AG04450 (cell line): ENCODE data around the gene ACOX1. TPM values are rescaled to one million over a fixed set of nuclear protein-coding genes. Genes with fewer than 3 reads are reported as not detected.
A peak's percentile ranks its signal among the peaks of the same experiment; 100 is the strongest.

Experiments
- CTCF ChIA-PET: fragments of 300-600, 350-600 bp; formaldehyde crosslinking; extraction: SDS; loops from one replicate; lab custom pipeline; 2022; ENCODE audit warnings: antibody characterized with exemption, inconsistent platforms; lab: Charles Lee
- POLR2A ChIA-PET: fragments of 350-600 bp; formaldehyde crosslinking; extraction: SDS; loops from one replicate; lab custom pipeline; 2021; ENCODE audit warnings: antibody characterized with exemption, inconsistent platforms; lab: Yijun Ruan, JAX
- DNase-seq: peaks from one replicate; pipeline ENCODE4 v3.0.0-alpha.2; 2011; ENCODE audit warnings: low read depth, low spot score
- H3K27ac ChIP-seq: one replicate; pipeline ENCODE4 v1.5.1; 2012; ENCODE audit warnings: low read depth, low read length, control low read depth
- H3K27me3 ChIP-seq: one replicate; pipeline ENCODE4 v1.6.0; 2012; ENCODE audit warnings: low read length; ENCODE audit not compliant: control insufficient read depth, insufficient read depth
- H3K4me3 ChIP-seq: 2 replicates; pipeline ENCODE4 v1.5.1; 2011; ENCODE audit warnings: mild to moderate bottlenecking, low read depth, low read length, control low read depth
- H3K9me3 ChIP-seq: 2 replicates; pipeline ENCODE4 v1.5.1; 2012; ENCODE audit warnings: low read length; ENCODE audit not compliant: control insufficient read depth, insufficient read depth
- polyA plus RNA-seq: library from polyadenylated mRNA; depleted of rRNA; stranded (reverse); fragments of >200 nt; gene quantifications from 2 replicates; pipeline ENCODE4 v1.2.3, GENCODE V29; 2011
- TF ChIP-seq, protein P1 (sequence below): IDR thresholded peaks from 2 replicates; pipeline ENCODE4 v1.5.1; 2011; ENCODE audit warnings: low read depth, low read length, control low read depth, inconsistent platforms

Gene ACOX1
- polyA plus RNA-seq, 1 experiment: 30.7 TPM

DNA sequence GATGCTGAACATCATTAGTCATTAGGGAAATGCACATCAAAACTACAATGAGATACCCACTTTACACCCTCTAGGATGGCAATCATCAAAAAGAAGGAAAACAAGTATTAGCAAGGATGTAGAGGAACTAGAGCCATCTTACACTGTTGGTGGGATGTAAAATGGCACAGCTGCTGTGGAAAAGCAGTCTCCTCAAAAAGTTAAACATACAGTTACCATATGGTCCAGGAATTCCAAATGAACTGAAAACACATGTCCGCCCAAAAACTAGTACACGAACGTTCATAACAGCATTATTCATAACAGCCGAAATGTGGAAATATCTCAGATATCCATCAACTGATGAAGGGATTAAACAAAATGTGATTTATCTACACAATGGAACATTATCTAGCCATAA, 45.2 kb downstream of the ACOX1 start:
- H3K4me3 ChIP-seq: no peak overlapping the region
- ChIA-PET POLR2A (interaction anchor here (0.5 kb wide), 1 partner anchor 150 kb away, joined by 3 read pairs; no protein-coding TSS in a partner anchor), CTCF (interaction anchor here (1.1 kb wide), 1 partner anchor 80 kb away, joined by 3 read pairs; no protein-coding TSS in a partner anchor)
- no peaks in the 10 kb centered on the region for H3K27me3 ChIP-seq
- H3K27ac ChIP-seq: no peak overlapping the region
- TF ChIP-seq, protein P1, sequence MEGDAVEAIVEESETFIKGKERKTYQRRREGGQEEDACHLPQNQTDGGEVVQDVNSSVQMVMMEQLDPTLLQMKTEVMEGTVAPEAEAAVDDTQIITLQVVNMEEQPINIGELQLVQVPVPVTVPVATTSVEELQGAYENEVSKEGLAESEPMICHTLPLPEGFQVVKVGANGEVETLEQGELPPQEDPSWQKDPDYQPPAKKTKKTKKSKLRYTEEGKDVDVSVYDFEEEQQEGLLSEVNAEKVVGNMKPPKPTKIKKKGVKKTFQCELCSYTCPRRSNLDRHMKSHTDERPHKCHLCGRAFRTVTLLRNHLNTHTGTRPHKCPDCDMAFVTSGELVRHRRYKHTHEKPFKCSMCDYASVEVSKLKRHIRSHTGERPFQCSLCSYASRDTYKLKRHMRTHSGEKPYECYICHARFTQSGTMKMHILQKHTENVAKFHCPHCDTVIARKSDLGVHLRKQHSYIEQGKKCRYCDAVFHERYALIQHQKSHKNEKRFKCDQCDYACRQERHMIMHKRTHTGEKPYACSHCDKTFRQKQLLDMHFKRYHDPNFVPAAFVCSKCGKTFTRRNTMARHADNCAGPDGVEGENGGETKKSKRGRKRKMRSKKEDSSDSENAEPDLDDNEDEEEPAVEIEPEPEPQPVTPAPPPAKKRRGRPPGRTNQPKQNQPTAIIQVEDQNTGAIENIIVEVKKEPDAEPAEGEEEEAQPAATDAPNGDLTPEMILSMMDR: no peak
- peak; percentile 21 for DNase-seq
- H3K9me3 ChIP-seq: no peaks in the 10 kb centered on the region

DNA sequence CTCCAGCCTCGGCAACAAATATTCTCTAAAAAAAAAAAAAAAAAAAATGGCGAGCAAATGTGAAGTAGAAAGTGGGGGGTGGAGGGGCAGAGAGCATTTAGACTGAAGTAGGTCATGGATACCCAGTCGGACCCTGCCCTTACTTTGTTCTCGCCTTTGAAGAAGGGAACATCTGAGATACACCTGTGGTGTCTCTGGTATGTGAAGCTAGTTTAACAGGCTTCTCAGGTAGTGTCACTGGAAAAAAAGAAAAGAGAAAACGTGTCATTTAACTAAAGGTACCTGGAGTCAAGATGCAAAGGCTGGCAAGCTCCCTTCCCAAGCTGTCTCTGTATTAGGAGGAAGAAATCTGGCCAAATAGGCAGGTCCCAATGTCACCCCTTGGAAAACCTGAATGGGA, 46.1 kb downstream of the ACOX1 start:
- no peak for DNase-seq
- H3K4me3 ChIP-seq: no peak overlapping the region
- CTCF ChIA-PET: no interaction called here
- TF ChIP-seq, protein P1: no peak
- POLR2A ChIA-PET: no interaction called here
- no peak overlapping the region for H3K27ac ChIP-seq
- no peaks in the 10 kb centered on the region for H3K27me3 ChIP-seq
- H3K9me3 ChIP-seq: no peaks in the 10 kb centered on the region

DNA sequence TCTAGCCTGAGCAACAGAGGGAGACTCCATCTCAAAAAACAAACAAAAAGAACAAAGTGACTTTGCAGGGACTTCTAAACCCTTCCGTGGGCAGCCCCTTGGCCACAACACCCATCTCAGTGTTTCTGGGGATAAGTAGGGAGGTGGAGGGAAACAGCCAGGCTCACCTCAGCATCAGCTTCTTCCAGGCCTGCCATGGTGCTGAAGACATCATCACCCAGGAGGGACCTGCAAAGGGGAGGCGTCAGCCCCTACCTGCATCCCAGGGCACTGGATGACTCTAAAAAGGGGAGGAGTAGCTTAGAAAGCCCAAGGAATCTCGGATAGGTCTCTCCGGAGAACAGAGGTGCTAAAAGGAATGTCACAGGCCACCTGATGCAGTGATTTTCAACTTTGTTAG, 47.9 kb downstream of the ACOX1 start:
- Histone ChIP-seq H3K4me3 (no peak overlapping the region), H3K9me3 (no peaks in the 10 kb centered on the region), H3K27me3 (no peaks in the 10 kb centered on the region), H3K27ac (no peak overlapping the region)
- DNase-seq: no peak
- CTCF ChIA-PET: interaction anchor here (0.6 kb wide), 1 partner anchor 34 kb away, joined by 3 read pairs; no protein-coding TSS in a partner anchor
- TF ChIP-seq, protein P1: no peak
- POLR2A ChIA-PET: no interaction called here

DNA sequence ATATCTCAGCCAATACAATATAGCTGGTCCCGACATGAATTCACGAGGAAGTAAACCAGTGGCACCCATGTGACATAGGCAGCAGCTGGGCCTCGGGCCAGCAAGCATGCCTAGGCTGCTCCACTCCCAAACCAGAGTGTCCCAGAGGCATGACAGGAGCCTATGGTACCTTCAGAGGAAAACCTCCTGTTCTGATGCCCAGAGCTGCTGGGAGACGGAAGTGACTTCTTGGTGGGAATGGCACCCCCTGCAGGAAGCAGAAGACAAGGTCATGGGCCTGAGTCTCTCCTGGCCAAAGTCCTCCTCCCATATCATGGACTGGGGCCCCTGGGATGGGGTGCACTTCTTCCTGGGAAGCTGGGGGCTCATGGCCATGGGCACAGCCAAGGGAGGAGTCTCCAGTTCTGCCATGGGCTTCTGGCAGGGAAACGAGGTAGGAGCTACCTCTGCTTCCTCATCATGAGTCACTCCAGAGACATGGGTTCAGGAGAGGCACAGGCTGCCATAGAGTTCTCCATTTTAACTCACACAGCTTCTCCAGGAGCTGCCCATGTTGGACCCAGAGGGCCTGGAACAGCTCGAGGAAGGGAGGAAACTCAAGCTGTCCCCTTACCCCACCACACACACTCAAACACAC, 51.6 kb downstream of the ACOX1 start:
- H3K27ac ChIP-seq: no peak overlapping the region
- TF ChIP-seq, protein P1: peak; percentile 23; the same call in 1 of the 2 replicates
- ChIA-PET POLR2A (no interaction called here), CTCF (interaction anchor here (0.6 to 0.9 kb wide), 5 partner anchors 11 to 87 kb away, joined by 3 read pairs; no protein-coding TSS in a partner anchor)
- no peaks in the 10 kb centered on the region for H3K27me3 ChIP-seq
- DNase-seq: no peak
- H3K4me3 ChIP-seq: no peak overlapping the region
- no peaks in the 10 kb centered on the region for H3K9me3 ChIP-seq

DNA sequence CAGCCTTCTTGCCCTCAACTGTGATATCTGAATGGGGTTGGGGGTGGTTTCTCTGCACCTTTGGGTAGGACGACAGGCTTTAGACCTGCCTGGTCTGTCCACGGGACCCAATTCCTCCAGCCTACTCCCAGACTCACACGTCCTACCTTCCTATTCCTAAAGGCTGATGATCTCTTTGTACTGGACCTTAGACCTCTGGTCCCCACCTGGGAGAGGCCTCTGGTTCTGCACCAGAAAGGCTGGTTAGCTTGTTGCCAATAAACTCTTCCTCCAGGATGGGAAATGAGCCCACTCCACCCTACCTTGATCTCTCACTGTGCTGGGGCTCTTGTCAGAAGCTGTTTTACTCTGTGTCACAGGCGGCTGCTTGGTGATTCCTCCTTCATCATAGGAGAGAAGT, 52.5 kb downstream of the ACOX1 start:
- ChIA-PET POLR2A (no interaction called here), CTCF (interaction anchor here (0.8 kb wide), 1 partner anchor 21 kb away, joined by 3 read pairs; no protein-coding TSS in a partner anchor)
- TF ChIP-seq, protein P1: no peak
- Histone ChIP-seq H3K9me3 (no peaks in the 10 kb centered on the region), H3K27me3 (no peaks in the 10 kb centered on the region), H3K27ac (no peak overlapping the region), H3K4me3 (no peak overlapping the region)
- no peak for DNase-seq
